PFSK-1 (cell line): ENCODE measurements around the gene HABP2.

Source experiments
- FOXP2 ChIP-seq: optimal IDR thresholded peaks from 2 replicates; pipeline ENCODE3; 2011; ENCODE audit warnings: borderline replicate concordance, control low read depth, inconsistent platforms; ENCODE audit not compliant: insufficient read depth; ENCODE audit errors: extremely low read length, extremely low read depth
- POLR2AphosphoS5 ChIP-seq: IDR thresholded peaks from 2 replicates; pipeline ENCODE4 v1.6.1; 2012; ENCODE audit warnings: low read depth, mild to moderate bottlenecking, control low read depth, low read length, moderate library complexity
- TAF1 ChIP-seq: IDR thresholded peaks from 2 replicates; pipeline ENCODE4 v1.6.1; 2012; ENCODE audit warnings: low read length, control low read depth, borderline replicate concordance; ENCODE audit not compliant: insufficient read depth
- TF ChIP-seq, protein P1 (sequence below), 2 experiments: IDR thresholded peaks; 2 replicates each; pipeline versions ENCODE4 v1.6.1 to v1.8.0; 2011 to 2012; ENCODE audit warnings: low read depth in 2 of 2, low read length in 2 of 2, control low read depth in 1 of 2, inconsistent platforms in 1 of 2, mild to moderate bottlenecking in 1 of 2, moderate library complexity in 1 of 2; ENCODE audit not compliant: insufficient read depth in 1 of 2

DNA sequence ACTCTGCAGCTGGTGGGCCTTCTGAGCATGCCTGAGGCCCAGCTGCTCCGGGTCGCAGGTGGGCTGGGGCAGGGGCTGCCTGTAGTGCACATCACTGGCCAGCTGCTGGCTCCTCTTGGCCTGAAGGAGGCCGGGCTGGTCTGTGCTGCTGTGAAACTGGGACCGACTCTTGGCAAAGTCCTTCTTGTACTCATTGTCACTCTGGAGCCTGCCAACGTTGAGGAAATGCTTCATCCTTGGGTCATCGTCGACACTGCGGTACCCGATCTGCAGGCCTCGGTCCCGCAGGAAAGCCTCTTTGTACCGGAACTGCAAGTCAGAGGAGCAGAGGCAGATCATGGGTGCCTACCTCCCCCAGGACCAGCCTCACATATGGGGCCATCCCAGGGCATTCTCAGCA, 37.7 kb downstream of the HABP2 start:
- no peak for TF ChIP-seq POLR2AphosphoS5
- TF ChIP-seq, protein P1, sequence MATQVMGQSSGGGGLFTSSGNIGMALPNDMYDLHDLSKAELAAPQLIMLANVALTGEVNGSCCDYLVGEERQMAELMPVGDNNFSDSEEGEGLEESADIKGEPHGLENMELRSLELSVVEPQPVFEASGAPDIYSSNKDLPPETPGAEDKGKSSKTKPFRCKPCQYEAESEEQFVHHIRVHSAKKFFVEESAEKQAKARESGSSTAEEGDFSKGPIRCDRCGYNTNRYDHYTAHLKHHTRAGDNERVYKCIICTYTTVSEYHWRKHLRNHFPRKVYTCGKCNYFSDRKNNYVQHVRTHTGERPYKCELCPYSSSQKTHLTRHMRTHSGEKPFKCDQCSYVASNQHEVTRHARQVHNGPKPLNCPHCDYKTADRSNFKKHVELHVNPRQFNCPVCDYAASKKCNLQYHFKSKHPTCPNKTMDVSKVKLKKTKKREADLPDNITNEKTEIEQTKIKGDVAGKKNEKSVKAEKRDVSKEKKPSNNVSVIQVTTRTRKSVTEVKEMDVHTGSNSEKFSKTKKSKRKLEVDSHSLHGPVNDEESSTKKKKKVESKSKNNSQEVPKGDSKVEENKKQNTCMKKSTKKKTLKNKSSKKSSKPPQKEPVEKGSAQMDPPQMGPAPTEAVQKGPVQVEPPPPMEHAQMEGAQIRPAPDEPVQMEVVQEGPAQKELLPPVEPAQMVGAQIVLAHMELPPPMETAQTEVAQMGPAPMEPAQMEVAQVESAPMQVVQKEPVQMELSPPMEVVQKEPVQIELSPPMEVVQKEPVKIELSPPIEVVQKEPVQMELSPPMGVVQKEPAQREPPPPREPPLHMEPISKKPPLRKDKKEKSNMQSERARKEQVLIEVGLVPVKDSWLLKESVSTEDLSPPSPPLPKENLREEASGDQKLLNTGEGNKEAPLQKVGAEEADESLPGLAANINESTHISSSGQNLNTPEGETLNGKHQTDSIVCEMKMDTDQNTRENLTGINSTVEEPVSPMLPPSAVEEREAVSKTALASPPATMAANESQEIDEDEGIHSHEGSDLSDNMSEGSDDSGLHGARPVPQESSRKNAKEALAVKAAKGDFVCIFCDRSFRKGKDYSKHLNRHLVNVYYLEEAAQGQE (IDR thresholded peaks at IDR 0.05; ENCODE audit: insufficient read depth in 1 of 2, low read depth in 2 of 2, low read length in 2 of 2), result no peak
- TF ChIP-seq TAF1, result no peak
- TF ChIP-seq FOXP2, result no peak
